IMR-90 (cell line): Measurements from ENCODE around the gene PARD6G. TPM values are rescaled to one million over a fixed set of nuclear protein-coding genes. Genes with fewer than 3 reads are reported as not detected.

Source experiments
- ATAC-seq: fragments of 200-7000 bp; cut with Tn5 transposase; 2 replicates; pipeline ENCODE4 v1.9.1; 2020; ENCODE audit warnings: low read depth, mild to moderate bottlenecking, moderate library complexity
- BruUV-seq: library from RNA; stranded (reverse); fragments of 400-500 nt; replicated peaks from 2 replicates; lab custom pipeline; 2021; lab: Mats Ljungman, UMichigan
- CTCF ChIA-PET: fragments of 300-600 bp; formaldehyde crosslinking; extraction: SDS; loops from one replicate; lab custom pipeline; 2021; ENCODE audit warnings: antibody characterized with exemption; lab: Yijun Ruan, JAX
- POLR2A ChIA-PET: fragments of 300-600 bp; sonication (Branson Sonifier 250); formaldehyde crosslinking; loops from one replicate; lab custom pipeline; 2022; ENCODE audit warnings: antibody characterized with exemption; ENCODE audit not compliant: unreplicated experiment; lab: Charles Lee
- DNase-seq: peaks from one replicate; pipeline ENCODE4 v3.0.0; 2013
- H2AFZ ChIP-seq: replicated peaks from 2 replicates; pipeline ENCODE3; 2013; ENCODE audit warnings: low read length, mild to moderate bottlenecking; ENCODE audit not compliant: poor library complexity
- H2AK5ac ChIP-seq: 2 replicates; pipeline ENCODE4 v1.6.1; 2013; ENCODE audit warnings: low read depth, low read length, inconsistent platforms
- H2AK9ac ChIP-seq: replicated peaks from 2 replicates; pipeline ENCODE3; 2013; ENCODE audit warnings: mild to moderate bottlenecking, low read depth, low read length, moderate library complexity; ENCODE audit not compliant: poor library complexity
- H2BK120ac ChIP-seq: 2 replicates; pipeline ENCODE4 v1.6.1; 2013; ENCODE audit warnings: low read depth, low read length, inconsistent platforms
- H2BK15ac ChIP-seq: 3 replicates; pipeline ENCODE4 v1.6.1; 2013; ENCODE audit warnings: low read depth, low read length, inconsistent platforms
- H2BK20ac ChIP-seq: 2 replicates; pipeline ENCODE4 v1.6.1; 2013; ENCODE audit warnings: low read depth, mild to moderate bottlenecking, inconsistent platforms, low read length, moderate library complexity
- H2BK5ac ChIP-seq: 2 replicates; pipeline ENCODE4 v1.6.1; 2013; ENCODE audit warnings: mild to moderate bottlenecking, low read depth, low read length, inconsistent platforms; ENCODE audit not compliant: poor library complexity, severe bottlenecking
- H3K14ac ChIP-seq: replicated peaks from 2 replicates; pipeline ENCODE4 v1.6.1; 2013; ENCODE audit warnings: low read depth, low read length, inconsistent platforms
- H3K18ac ChIP-seq: 2 replicates; pipeline ENCODE4 v1.6.1; 2013; ENCODE audit warnings: low read depth, low read length, control low read depth
- H3K23ac ChIP-seq: 2 replicates; pipeline ENCODE4 v1.6.1; 2013; ENCODE audit warnings: low read depth, low read length, inconsistent platforms
- H3K27ac ChIP-seq: 2 replicates; pipeline ENCODE4 v1.5.1; 2013; ENCODE audit warnings: mild to moderate bottlenecking, control low read depth, low read length; ENCODE audit not compliant: insufficient read depth
- H3K27me3 ChIP-seq: 2 replicates; pipeline ENCODE4 v1.6.1; 2013; ENCODE audit warnings: low read length; ENCODE audit not compliant: control insufficient read depth, insufficient read depth
- H3K36me3 ChIP-seq: 2 replicates; pipeline ENCODE4 v1.6.1; 2013; ENCODE audit warnings: low read length, mixed read lengths; ENCODE audit not compliant: control insufficient read depth, insufficient read depth
- H3K4ac ChIP-seq: 2 replicates; pipeline ENCODE4 v1.6.1; 2013; ENCODE audit warnings: low read depth, low read length, inconsistent platforms
- H3K4me1 ChIP-seq: 2 replicates; pipeline ENCODE4 v1.6.1; 2013; ENCODE audit warnings: low read length, mixed read lengths; ENCODE audit not compliant: control insufficient read depth, insufficient read depth
- H3K4me2 ChIP-seq: 2 replicates; pipeline ENCODE4 v1.6.1; 2013; ENCODE audit warnings: low read depth, mild to moderate bottlenecking, control low read depth, low read length, moderate library complexity
- H3K4me3 ChIP-seq: 2 replicates; pipeline ENCODE4 v1.5.1; 2013; ENCODE audit warnings: low read depth, mild to moderate bottlenecking, control low read depth, low read length, moderate library complexity; ENCODE audit not compliant: insufficient read depth
- H3K56ac ChIP-seq: 2 replicates; pipeline ENCODE4 v1.6.1; 2013; ENCODE audit warnings: low read length, inconsistent platforms; ENCODE audit not compliant: insufficient read depth; ENCODE audit errors: extremely low read depth
- H3K79me1 ChIP-seq, 2 experiments: 2 replicates each; pipeline ENCODE4 v1.6.1; 2013; ENCODE audit warnings: low read length in 2 of 2, inconsistent platforms in 1 of 2, low read depth in 1 of 2
- H3K9ac ChIP-seq: 2 replicates; pipeline ENCODE4 v1.6.1; 2013; ENCODE audit warnings: low read depth, low read length, control low read depth
- H3K9me1 ChIP-seq: 2 replicates; pipeline ENCODE4 v1.6.1; 2013; ENCODE audit warnings: low read length, inconsistent platforms; ENCODE audit not compliant: insufficient read depth
- H3K9me3 ChIP-seq: 2 replicates; pipeline ENCODE4 v1.6.1; 2013; ENCODE audit warnings: low read length; ENCODE audit not compliant: control insufficient read depth, insufficient read depth
- H4K20me1 ChIP-seq: 2 replicates; pipeline ENCODE4 v1.6.1; 2013; ENCODE audit warnings: low read length, inconsistent platforms; ENCODE audit not compliant: insufficient read depth
- H4K5ac ChIP-seq: 2 replicates; pipeline ENCODE4 v1.6.1; 2013; ENCODE audit warnings: mild to moderate bottlenecking, low read depth, low read length, control low read depth
- H4K8ac ChIP-seq, 2 experiments: 2 replicates each; pipeline ENCODE4 v1.6.1; 2013; ENCODE audit warnings: low read depth in 2 of 2, low read length in 2 of 2, control low read depth in 1 of 2, inconsistent platforms in 1 of 2
- H4K91ac ChIP-seq: 2 replicates; pipeline ENCODE4 v1.6.1; 2013; ENCODE audit warnings: low read depth, low read length, inconsistent platforms; ENCODE audit not compliant: insufficient read depth
- BHLHE40 ChIP-seq: fragments of 150-350 bp; IDR thresholded peaks from 2 replicates; pipeline ENCODE4 v1.6.1; 2016; ENCODE audit warnings: mild to moderate bottlenecking, low read depth, low read length
- CEBPB ChIP-seq: IDR thresholded peaks from 2 replicates; pipeline ENCODE4 v1.6.1; 2012; ENCODE audit warnings: low read depth, low read length, improper control_type of control experiment
- CHD1 ChIP-seq: IDR thresholded peaks from 2 replicates; pipeline ENCODE4 v1.6.1; 2012; ENCODE audit warnings: low read depth, low read length, improper control_type of control experiment
- CTCF ChIP-seq: conservative IDR thresholded peaks from 2 replicates; pipeline ENCODE4 v1.5.1; 2012; ENCODE audit warnings: mild to moderate bottlenecking, low read depth, low read length, improper control_type of control experiment
- ELK1 ChIP-seq: fragments of 150-350 bp; IDR thresholded peaks from 2 replicates; pipeline ENCODE4 v1.6.1; 2016; ENCODE audit warnings: low read depth, mild to moderate bottlenecking, low read length, moderate library complexity, borderline replicate concordance
- FOS ChIP-seq: fragments of 150-350 bp; IDR thresholded peaks from 2 replicates; pipeline ENCODE4 v1.6.1; 2016; ENCODE audit warnings: low read depth, low read length
- MAFK ChIP-seq: IDR thresholded peaks from 2 replicates; pipeline ENCODE4 v1.6.1; 2012; ENCODE audit warnings: low read depth, low read length, improper control_type of control experiment
- MAZ ChIP-seq: IDR thresholded peaks from 2 replicates; pipeline ENCODE4 v1.6.1; 2012; ENCODE audit warnings: low read depth, mild to moderate bottlenecking, low read length, improper control_type of control experiment, moderate library complexity, borderline replicate concordance
- MXI1 ChIP-seq: IDR thresholded peaks from 2 replicates; pipeline ENCODE4 v1.6.1; 2012; ENCODE audit warnings: low read depth, mild to moderate bottlenecking, low read length, moderate library complexity, borderline replicate concordance
- NFE2L2 ChIP-seq: fragments of 150-350 bp; IDR thresholded peaks from 2 replicates; pipeline ENCODE4 v1.6.1; 2016; ENCODE audit warnings: low read depth, mild to moderate bottlenecking, low read length
- POLR2A ChIP-seq: IDR thresholded peaks from 2 replicates; pipeline ENCODE4 v1.6.1; 2012; ENCODE audit warnings: mild to moderate bottlenecking, low read depth, low read length
- RAD21 ChIP-seq: IDR thresholded peaks from 2 replicates; pipeline ENCODE4 v1.6.1; 2012; ENCODE audit warnings: low read length, improper control_type of control experiment
- RCOR1 ChIP-seq: IDR thresholded peaks from 2 replicates; pipeline ENCODE4 v1.6.1; 2012; ENCODE audit warnings: mild to moderate bottlenecking, low read length, improper control_type of control experiment; ENCODE audit not compliant: insufficient replicate concordance
- RFX5 ChIP-seq: IDR thresholded peaks from 2 replicates; pipeline ENCODE4 v1.8.0; 2012; ENCODE audit warnings: low read depth, mild to moderate bottlenecking, low read length, moderate library complexity
- SMC3 ChIP-seq: fragments of 150-350 bp; IDR thresholded peaks from 2 replicates; pipeline ENCODE4 v1.6.1; 2016; ENCODE audit warnings: low read depth, mild to moderate bottlenecking, antibody characterized with exemption, low read length, moderate library complexity
- USF2 ChIP-seq: fragments of 150-350 bp; IDR thresholded peaks from 2 replicates; pipeline ENCODE4 v1.6.1; 2017; ENCODE audit warnings: mild to moderate bottlenecking, antibody characterized with exemption, low read length, low read depth
- WGBS, 2 experiments: methylation state at CpG; one replicate each; pipeline versions ENCODE4 v1.1.5 to v1.1.7; 2013; ENCODE audit warnings: missing lambda C conversion rate in 2 of 2; ENCODE audit not compliant: insufficient read length in 1 of 2; ENCODE audit errors: extremely low coverage in 2 of 2; 5-methylcytosine and 5-hydroxymethylcytosine counted together
- dilution Hi-C: fragments of 300-500 bp; cut with HindIII; formaldehyde crosslinking; loops from one replicate; pipeline ENCODE4 v1.14.3; 2018; ENCODE audit warnings: low sequenced_read_pairs; ENCODE audit not compliant: unreplicated experiment
- in situ Hi-C: fragments of 300-500 bp; cut with MboI; formaldehyde crosslinking; loops from 3 replicates; pipeline ENCODE4 v1.14.3; 2019; ENCODE audit warnings: low sequenced_read_pairs, inconsistent platforms, mixed read lengths
- intact Hi-C: fragments of 100-400 bp; cut with micrococcal nuclease; formaldehyde crosslinking; loops from 2 replicates; pipeline ENCODE4 v1.10.0; 2022
- polyA plus RNA-seq, 3 experiments: library from polyadenylated mRNA; depleted of rRNA; stranded (reverse); fragments of >200 nt; gene quantifications; 2 replicates each; pipeline ENCODE4 v1.2.3, GENCODE V29; 2012; ENCODE audit warnings: low replicate concordance in 1 of 3
- total RNA-seq: library from RNA; depleted of rRNA; stranded (reverse); fragments of >200 nt; gene quantifications from 2 replicates; pipeline ENCODE4 v1.2.3, GENCODE V29; 2012

PARD6G gene
- total and polyA plus RNA-seq, 2 of the 4 experiments (the other 2 are of a cell fraction), result 2.5 to 4.6 TPM

GRCh38 chr18:80243204-80243603, 4.1 kb downstream of the PARD6G start:
- H3K9me1 ChIP-seq, result no peaks in the 10 kb centered on the region; the same call in 1 of the 2 replicates
- ATAC-seq, result no peak
- no TSS peak for BruUV-seq
- H3K9ac ChIP-seq, result no peak overlapping the region
- H2BK20ac ChIP-seq, result no peak overlapping the region
- H3K4me3 ChIP-seq, result no peak overlapping the region
- H3K56ac ChIP-seq, result no peak overlapping the region
- ChIA-PET POLR2A (no interaction called here), CTCF (no interaction called here)
- H4K91ac ChIP-seq, result no peak overlapping the region
- in situ Hi-C loops, result no loop called here
- H4K20me1 ChIP-seq, result peaks cover 6% of the 10 kb centered on the region
- intact Hi-C loops, result no loop called here
- no peak overlapping the region for H2BK5ac ChIP-seq
- TF ChIP-seq RAD21 (no peak), BHLHE40 (no peak), NFE2L2 (no peak), MAZ (no peak), CEBPB (no peak), RCOR1 (no peak), SMC3 (no peak), MXI1 (no peak), CHD1 (no peak), USF2 (no peak), CTCF (no peak), RFX5 (no peak), POLR2A (no peak), ELK1 (no peak), FOS (no peak), MAFK (no peak)
- no peak overlapping the region for H4K5ac ChIP-seq
- H4K8ac ChIP-seq, result no peak overlapping the region
- H3K27me3 ChIP-seq, result no peaks in the 10 kb centered on the region
- dilution Hi-C loops, result no loop called here
- H2AK5ac ChIP-seq, result no peak overlapping the region
- no peak overlapping the region for H3K18ac ChIP-seq
- H3K36me3 ChIP-seq, result no peaks in the 10 kb centered on the region
- no peak overlapping the region for H3K4me2 ChIP-seq
- no CpG with 5 or more reads among the region's 5 CpGs for WGBS, 2 experiments
- no peak overlapping the region for H3K27ac ChIP-seq
- no peak overlapping the region for H3K14ac ChIP-seq
- no peak for DNase-seq
- peaks cover 2% of the 10 kb centered on the region; the same call in 1 of the 2 replicates for H3K4me1 ChIP-seq
- peaks cover 0 to 44% of the 10 kb centered on the region in 2 experiments; a peak in 1 of 4 replicates for H3K79me1 ChIP-seq
- no peaks in the 10 kb centered on the region for H3K9me3 ChIP-seq
- H2AK9ac ChIP-seq, result no peak overlapping the region
- no peak overlapping the region for H2BK15ac ChIP-seq
- no peak overlapping the region for H3K23ac ChIP-seq
- no peak overlapping the region for H2AFZ ChIP-seq
- H3K4ac ChIP-seq, result no peak overlapping the region
- no peak overlapping the region for H2BK120ac ChIP-seq
